Activated CD8-positive, alpha-beta memory T cell treated with anti-CD3 and anti-CD28 coated beads, Interleukin-2, amount 50 U/mL, for 4 hours (primary cell): ENCODE results near the gene PRG2.

Experiments
- DNase-seq: peaks from one replicate; pipeline ENCODE4 v3.0.0-alpha.2; 2020

PRG2 gene, protein sequence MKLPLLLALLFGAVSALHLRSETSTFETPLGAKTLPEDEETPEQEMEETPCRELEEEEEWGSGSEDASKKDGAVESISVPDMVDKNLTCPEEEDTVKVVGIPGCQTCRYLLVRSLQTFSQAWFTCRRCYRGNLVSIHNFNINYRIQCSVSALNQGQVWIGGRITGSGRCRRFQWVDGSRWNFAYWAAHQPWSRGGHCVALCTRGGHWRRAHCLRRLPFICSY

DNA sequence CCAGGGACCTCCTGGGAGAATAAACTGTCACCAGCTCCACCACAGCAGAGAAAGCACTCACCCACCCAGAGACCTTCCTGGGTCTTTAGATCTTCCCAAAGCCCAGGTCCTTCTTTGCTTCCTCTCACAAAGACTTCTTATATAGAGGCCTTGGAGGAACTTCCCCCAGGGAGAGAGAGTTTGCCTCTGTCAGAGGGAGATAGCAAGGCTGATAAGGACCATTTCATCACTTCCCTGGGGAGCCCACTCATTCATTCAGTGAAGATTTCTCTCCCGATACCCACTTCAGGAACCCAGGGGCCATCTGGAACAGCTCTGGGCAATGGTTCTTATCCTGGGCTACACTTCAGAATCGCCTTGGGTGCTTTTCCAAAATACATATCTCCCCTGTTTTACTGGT, at the start of gene PRG2:
PRG2 (minus strand) TSS at position 116 of the 400 bp plus-strand sequence. CDS start 706 bp downstream, outside the sequence.
- no peak for DNase-seq

DNA sequence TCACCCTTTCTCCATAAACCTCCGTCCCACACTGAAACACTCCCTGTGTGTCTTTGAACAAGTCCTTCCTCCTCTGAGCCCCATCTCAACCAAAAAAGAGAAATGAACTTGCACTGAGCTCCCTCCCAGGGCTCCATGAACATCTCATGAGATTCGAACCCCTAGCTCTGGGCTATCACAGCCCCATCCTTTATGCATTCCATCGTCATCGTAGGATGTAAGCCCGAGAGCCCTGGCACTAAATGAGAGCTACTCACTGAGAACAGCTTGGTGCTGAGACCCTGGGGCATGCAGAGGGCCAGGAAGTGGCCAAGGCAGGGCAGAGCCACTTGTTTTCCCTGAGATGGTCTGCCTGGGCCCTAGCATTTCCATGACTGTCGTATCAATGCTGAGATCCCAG, 49.3 kb upstream of the PRG2 start:
- no peak for DNase-seq

DNA sequence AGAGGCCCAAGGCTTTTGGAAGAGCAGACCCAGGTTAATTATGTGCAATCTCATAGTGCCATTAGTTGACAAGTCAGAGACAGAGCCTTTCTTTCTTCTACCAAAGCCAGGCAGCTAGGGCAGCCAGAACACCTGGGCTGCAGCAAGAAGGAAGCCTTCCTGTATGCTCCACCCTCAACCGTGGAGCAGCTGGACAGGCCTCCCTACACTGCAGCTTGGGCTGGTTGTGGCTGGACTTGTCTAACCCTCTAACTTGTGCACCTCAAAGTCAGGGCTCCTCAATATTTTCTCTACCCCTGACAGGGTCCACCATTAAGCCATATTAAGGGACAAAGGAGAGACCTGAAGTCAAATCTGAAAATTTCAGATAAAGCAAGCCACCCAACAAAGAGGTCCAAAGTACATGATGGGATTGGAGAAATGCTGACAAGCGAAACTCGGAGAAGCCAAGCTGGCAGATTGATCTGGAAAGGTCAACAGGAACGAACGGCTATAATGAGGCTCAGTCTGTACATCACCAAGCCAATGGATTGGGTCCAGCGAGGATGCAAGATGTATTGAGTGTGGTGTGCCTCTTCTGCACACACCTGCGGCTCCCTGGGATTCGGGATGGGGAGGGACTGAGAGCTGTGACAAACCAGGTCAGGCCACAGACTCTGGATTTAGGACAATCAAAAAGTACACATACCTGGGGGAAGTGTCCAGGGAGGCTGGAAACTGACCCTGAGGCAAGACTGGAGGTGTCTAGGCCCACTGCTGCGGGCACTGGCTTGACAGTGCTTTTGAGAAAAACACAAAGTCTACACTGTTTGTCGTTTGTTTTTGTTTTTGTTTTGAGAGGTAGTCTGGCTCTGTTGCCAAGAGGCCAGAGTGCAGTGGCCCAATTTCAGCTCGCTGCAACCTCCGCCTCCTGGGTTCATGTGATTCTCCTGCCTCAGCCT, 48.2 kb upstream of the PRG2 start:
- DNase-seq, result no peak

DNA sequence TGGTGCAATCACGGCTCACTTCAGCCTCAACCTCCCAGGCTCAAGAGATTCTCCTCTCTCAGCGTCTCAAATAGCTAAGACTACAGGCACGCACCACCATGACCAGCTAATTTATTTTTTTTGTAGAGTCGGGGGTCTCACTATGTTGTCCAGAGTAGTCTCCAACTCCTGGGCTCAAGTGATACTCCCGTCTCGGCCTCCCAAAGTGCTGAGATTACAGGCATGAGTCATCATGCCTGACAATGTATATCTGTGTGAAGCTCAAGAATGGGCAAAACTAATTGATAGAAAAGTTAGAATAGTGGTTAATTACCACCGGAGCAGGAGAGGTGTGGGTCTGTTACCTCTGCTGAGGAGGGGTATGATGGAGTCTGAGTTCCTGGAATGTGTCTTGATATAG, 45.6 kb upstream of the PRG2 start:
- no peak for DNase-seq

DNA sequence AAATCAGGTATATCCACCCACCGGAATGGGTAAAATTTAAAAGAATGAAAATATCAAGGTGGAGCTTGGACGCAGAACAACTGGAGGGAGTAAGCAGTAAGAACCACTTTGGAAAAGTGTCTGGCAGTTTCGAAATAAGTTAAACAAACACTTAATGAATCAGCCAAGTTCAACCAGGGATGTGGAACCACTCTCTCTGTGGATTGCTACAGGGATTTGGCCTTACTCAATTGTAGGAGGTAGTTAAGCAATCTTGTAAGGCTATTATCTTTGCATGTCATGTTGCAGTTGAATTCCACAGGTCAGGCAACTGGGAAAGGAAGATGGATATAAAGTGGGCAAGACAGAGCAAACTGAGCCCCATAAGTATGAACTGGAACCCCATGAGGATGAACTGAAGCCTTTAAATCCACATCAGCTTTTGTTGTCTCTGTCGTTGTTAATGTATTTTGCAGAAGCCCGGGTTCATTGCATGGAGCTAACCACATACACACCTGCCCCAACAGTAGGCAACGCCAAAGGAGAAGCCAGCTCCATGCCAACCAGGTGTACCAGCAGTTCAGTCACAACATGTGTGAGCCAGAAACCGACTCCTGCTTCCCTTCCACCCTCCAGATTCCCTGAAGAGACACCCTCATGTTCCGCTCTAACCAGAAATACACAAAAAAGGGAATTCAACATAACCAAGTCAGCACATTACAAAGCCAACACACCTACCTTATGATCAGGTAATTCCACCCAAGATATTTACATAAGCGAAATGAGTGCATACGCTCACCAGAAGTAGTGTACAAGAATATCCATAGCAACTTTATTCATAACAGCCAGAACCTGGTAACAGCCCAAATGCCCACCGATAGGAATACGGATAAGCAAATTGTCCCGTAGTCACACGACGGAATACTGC, 44.4 kb upstream of the PRG2 start:
- DNase-seq, result no peak

DNA sequence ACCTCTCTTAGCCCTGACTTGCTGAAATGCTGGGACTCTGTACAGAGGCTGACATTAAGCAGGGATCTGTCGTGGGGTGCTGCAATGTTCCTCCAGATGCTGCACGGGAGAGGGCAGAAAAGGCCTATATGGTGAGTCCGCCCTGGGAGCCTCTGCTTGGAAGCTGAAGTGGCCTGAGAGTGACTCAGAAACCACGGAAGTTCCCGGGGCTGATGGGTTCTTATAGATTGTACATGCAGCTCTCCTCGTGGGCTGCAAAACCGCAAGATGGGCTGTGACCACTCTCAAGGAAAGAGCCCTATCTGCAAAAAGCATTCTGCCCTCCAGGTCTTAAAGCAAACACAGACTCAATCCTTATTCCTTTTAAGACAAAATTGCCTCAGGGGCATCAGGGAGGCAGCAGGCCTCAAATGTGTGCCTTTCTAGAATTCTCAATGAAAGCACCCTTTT, 42.3 kb upstream of the PRG2 start:
- DNase-seq, result no peak

DNA sequence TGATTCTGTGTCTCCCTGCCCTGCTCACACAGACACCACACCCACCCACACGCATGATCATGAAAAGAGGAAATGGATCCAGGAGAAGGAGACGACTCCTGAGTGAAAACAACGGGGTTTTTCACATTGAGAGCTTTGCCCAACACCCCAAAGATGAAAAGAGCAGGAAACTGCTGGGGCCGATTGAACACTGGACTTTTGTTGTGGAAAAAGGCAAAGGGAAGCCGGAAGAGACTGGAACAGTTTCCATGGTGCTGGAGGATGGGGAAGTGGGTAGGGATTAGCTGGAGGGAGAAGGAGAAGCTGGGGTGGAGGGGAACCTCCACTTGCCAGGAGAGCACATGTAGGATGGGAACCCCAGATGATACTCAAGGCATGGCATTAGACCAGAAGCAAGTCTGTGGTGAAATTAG, 41.7 kb upstream of the PRG2 start:
- DNase-seq, result no peak

DNA sequence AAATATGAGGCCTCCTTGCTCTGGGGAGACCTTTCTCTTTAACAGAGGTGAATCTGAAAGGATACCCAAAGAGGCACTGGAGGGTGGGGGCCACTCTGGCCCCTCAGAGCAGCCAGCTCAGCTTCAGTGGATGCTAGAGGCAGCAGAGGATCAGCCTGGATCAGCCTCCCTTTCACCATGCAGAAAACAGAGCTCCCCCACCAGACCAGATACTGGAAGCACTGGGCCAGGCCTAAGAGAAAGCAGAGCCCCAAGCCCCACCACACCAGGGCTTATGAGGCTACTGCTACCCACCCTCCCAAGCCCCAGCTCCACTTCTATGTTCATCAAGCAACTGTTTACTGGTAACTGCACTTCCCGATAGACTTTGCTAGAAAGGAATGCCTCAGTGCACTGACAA, 40.5 kb upstream of the PRG2 start:
- no peak for DNase-seq

DNA sequence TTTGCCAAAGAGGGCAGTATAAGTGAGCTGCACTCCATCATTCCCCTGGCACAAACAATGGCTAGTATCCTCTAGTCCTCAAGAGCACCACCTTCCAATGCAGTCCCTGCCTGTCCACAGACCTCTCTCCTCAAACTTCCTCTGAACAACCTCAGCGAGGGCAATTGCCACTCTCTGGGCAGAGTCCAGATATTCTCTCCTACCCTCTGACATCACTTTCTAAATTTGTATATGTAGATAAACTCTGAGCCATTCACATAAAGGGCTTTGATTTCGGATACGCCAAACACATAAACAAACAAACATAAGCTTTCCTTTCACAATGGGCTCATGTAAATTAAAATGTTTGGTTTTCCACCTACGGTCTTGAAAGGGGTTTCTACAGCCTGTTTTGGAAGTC, 39.5 kb upstream of the PRG2 start:
- DNase-seq, result no peak

DNA sequence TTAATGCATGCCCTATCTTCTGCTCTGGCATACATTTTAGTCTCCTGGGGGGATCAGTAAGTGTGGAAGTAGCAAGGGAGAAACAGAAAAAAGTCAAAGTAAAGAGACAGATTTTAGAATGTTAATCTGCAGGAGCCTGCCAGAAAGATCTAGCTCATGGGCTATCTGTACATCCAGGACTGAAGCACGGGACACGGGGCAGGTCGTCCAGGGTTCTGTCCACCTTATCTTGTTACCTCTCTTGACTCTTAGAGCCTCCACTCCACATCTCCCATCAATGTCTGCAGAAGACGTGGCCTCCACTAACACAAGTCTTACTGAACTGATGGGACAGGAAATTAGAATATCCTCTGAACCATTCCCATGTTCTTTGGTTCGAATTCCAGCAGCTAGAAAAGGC, 38.2 kb upstream of the PRG2 start:
- no peak for DNase-seq

DNA sequence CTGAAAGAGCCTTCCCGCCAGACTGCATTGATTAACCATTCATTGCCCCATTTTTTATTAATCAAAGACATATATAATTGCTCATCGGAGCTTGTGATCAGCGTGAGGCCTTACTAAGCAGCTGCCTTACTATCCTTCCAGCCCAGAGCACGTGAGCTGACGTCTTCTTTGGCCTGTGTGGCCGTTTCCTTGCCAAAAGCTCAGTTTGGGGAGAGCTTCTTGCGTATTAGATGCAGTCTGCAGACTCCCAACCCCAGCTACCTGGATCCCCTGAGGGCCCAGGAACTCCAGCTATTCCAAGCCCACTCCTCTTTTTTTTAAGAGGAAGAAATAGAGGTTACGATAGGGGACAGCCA, 37.3 kb upstream of the PRG2 start:
- no peak for DNase-seq

DNA sequence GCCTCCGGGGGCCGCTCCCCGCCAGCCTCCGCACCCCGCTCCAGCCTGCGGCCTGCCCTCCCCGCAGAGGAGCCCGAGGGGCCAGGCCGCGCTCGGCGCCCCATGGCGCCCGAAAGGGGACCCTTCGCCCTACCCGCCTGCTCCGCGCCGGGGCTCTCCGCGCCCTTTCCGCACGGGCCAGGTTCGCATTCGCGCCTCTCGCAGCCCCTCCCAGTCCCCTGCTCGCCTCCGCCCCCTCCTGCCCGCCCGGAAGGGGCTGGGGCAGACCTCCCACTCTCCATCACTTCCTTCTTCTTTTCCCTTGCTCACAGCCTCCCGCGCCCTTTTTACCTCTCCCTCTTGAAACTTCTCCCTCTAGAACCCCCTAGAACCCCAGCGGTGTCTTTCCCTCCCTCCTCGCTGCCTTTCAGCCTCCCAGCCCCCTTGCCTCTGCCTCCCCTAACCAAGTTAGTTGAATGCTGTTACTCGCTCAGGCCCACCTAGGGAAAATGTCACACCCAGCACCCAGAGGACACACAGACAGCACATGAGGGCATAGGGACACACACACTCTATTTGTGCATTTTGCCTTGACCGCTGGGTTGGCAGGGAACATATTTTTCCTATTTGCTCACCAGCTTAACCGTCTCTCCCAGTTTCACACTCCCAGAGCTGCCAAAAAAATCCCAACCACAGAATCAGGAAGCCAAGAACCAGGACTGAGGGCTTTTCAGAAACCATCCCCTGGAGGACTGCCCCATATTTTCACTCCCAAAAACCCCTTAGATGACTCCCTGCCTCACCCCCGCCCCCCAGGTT, 36.7 kb upstream of the PRG2 start, which contains the start of gene SLC43A3:
SLC43A3 (minus strand) TSS at position 193 of the 798 bp plus-strand sequence. CDS start 949 bp downstream, outside the sequence.
- peak; percentile 79 for DNase-seq

DNA sequence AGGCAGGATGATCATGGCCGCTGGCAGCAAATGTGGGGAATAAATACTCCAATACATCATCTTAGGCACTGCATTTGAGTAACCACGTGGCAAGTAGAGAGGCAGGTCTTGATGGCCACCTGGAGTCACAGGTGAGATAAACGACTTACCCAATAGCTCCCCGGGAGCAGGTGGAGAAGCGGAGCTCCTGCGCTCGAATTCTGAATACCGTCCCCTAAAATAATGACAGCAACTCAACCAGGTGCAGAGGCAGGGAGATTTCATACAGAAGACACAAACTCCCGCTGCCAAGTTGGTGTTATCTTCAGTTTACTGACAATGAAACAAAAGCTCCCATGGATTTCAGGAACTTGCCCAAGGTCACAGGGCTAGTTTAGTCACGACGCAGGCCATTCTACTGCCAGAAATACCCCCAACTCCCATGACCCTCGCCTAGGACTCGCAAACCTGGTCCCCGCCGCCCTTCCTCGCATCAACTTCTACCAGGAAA, 36.0 kb upstream of the PRG2 start:
- DNase-seq, result peak; percentile 18

DNA sequence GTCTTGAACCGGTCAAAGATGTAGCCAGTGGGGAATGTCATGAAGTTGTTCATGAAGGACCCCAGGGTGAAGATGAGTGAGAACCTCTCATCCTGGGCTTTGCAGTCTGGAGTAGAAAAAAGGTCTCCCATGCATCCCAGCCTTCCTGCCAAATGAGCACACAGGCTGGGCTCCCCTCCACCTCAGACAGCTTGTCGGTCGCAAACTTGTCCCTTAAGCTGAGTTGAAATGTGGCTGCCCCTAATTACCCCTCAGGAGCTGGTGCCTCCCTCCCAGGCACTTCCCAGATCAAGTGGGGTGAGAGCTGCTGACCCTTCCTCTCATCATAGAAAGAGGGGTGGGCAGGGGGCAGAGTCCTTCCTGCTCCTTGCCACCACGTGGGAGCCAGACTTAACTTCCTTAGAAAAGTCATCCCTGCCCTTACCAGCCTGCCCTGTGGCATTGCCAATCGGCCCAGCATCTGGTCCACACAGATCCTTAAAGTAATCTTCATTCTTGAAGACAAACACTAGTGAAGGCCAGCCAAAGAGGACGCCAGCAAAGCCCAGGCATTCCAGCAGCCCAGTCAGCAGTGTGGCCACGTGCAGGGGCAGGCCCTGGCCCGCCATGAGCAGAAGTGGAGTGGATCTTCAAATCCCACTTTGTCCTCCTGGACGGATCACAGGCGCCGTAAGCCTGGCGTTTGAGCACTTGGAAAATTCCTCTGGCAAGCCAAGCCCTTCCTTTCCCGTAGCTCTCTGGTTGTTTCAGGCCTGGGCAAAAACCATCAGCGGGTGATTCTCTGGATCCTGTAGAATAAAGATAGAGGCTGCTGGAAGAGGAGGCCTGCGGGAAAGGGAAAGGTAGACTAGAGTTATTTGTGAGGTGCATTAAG, 35.4 kb upstream of the PRG2 start:
- peak; percentile 16 for DNase-seq

DNA sequence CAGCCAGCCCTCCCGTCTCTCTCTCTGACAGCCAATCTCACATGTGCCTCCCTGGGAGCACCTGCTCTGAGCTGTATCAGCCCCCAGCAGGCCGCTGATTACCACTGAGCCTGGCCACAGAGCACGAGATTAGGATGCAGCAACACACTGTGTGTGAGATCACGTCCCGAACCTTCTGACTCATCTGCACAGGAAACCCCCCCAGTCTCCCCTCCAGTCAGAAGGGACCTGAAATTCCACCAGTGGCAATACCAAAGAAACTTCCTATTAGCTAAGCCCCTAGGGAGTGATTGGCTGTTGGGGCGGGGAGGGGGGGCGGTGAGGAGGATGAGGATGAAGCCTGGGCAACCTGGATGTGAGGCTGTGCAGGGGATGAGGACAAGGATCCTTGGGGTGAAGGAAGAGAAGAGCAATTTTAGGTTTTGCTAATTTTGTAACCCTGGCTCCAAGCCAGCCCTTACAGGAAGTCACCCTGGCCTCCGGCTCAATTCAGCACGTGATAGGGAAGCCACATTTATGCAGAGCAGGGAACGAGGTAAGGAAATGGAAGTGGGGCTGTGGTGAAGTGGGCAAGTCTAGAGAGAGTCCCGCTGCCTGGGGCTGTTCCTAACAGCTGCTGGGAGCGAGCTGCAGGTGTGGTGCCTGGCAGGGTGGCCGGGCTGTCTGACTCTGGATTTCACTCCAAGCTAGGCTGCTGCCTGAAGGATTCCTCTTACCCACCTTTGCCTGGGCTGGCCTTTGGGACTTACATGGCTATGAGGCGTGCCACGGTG, 34.5 kb upstream of the PRG2 start:
- peak; percentile 86 for DNase-seq

DNA sequence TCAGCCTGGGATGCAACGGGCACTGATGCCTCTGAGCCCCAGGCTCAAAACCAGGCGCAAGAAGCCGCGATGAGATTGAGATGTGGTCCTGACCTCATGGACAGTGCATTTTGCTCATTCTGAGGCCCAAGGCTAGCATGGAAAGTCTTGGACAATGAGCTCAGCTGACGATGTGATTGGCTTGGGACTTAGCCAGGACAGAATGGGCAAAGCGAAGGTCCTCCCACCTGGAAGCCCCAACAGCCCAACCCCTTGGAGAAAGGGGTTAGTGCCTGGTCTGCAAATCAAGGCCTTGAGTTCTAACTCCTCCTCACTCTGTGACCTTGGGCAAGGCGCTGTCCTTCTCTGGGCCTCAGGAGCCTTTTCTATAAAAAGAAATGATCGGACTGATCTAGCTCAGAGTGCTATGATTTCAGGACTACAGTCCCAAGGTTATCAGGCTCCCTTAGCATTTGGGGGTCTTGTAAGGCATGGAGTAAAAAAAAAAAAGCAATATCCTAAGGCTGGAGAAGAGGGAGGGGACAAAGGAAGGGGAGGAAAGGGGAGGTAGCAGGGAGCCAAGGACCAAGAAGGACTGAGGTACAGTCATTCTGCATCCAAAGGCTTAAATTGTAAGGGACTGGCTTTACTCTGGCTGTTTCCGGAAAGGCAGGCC, 33.8 kb upstream of the PRG2 start:
- DNase-seq, result no peak

DNA sequence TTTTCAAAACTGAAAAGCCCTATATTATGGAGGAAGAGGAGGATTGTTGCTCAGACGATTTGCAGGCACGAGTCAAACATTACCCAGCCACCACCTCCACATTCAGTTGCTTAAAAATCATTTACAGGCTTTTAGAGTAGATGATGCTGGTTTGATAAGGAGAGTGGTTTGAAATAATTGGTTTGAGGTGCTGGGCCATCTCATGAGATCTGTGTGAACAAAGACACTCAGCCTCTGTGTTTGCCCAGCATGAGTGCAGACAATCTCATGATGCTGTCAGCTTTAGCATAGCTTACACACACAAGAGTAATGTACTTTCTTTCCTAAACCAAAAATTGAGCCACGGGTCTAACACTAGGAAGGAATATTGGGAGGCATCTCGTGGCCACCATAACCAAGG, 32.2 kb upstream of the PRG2 start:
- DNase-seq, result no peak

DNA sequence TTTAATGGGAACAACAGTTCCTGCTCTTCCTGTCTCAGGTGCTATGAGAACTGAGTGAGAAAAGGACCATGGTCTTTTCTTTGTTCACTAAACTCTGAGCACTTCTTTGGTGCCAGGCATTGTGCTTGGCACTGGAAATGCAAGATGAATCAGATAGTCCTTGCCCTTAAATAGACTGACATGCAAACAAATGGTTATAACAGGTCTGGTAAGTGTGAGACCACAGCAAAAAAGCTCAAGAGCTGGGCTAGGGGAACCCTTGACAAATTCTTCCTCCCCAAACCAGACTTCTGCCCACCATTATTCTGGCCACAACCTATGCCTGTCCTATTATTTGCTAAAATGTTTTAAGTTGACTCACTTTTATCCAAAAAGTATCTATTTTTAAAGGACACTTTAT, 31.4 kb upstream of the PRG2 start:
- DNase-seq, result no peak

DNA sequence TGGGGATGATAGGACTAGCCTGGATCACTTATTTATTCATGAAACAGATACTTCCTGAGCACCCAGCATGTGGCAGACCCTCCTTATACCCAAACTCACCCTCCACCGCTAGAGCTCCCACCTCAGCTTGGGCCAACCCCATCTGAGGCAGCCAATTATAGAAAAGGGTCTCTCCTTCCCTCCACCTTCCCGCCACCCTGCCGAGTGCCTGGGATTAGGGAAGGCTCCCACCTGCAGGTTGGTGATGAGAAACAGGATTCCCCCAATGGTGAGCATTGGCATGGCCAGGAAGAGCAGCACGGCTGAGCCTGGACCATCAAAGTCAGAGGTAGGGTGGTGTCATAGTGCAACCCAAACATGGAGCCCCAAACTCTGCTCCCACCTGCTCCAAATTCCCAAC, 30.6 kb upstream of the PRG2 start:
- DNase-seq, result no peak

DNA sequence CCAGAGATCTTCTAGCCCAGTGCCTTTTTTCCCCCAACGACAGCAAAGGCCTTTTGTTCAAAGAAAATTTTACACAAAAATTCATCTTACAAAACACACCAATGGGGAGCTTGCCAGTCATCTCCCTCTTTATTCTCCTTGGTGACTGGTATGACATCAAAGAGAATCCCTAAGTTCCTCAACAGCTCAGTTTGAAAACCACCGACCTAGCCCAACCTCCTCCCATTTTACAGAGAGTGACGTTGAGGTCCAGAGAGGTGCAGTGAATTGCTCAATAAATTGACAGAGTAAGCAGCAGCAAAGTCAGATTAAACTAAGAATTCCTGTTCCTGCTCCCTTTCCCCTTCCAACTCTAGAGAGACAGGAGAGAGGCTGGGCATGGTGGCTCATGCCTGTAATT, 28.7 kb upstream of the PRG2 start:
- no peak for DNase-seq
